Sciatic nerve (tissue), 2 donors: ENCODE results near the gene STN1. TPM values are rescaled to one million over a fixed set of nuclear protein-coding genes. Genes with fewer than 3 reads are reported as not detected.

ENCODE experiments used
- ATAC-seq: fragments of 200-7000 bp; cut with Tn5 transposase; one replicate; pipeline ENCODE4 v1.9.1; 2020; ENCODE audit warnings: mild to moderate bottlenecking, moderate library complexity
- DNase-seq: peaks from one replicate; pipeline ENCODE4 v3.0.0-alpha.2; 2020; ENCODE audit warnings: low spot score
- intact Hi-C: fragments of 100-400 bp; cut with DNase I; formaldehyde crosslinking; loops from one replicate; pipeline ENCODE4 v1.14.2; 2022
- total RNA-seq: library from RNA; stranded (reverse); fragmentation: NEBNext Ultra II Directional; extraction: Animal tissue kit (Norgen Biotek cat#: 25700); gene quantifications from one replicate; pipeline ENCODE4 v1.2.1, GENCODE V29; 2021
- donor health status: DM: no; HTN: no; CAD: no.
- donor health status: DM: no; HTN: no; CAD: no.

Gene STN1
- total RNA-seq, 1 donor from 2014 or later: 14.5 TPM

- DNase-seq (no peak), ATAC-seq (peak; percentile 27)
- intact Hi-C loops: no loop called here
These were observed 20.7 kb downstream of the STN1 start for GRCh38 chr10:103897241-103897774.

DNA sequence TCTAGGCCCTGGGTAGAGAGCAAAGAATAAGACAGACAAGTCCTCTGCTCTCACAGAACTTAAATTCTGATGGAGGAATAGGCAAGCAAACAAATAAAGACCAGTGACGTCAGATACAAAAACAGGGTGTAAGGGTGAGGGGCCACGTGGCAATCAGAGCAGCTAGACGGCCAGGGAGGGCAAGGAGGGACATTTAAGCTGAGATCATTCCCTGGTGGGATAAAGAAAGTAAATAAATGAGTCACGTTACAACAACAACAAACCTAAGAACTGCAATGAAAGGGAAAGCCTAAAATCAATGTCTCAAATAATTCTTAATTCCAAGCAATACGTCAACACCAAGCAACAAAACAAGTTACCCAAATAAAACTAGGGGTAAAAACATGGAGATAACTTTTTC is 21.8 kb downstream of the STN1 start:
- peak; percentile 65 for ATAC-seq
- no peak for DNase-seq
- intact Hi-C loops: no loop called here

DNA sequence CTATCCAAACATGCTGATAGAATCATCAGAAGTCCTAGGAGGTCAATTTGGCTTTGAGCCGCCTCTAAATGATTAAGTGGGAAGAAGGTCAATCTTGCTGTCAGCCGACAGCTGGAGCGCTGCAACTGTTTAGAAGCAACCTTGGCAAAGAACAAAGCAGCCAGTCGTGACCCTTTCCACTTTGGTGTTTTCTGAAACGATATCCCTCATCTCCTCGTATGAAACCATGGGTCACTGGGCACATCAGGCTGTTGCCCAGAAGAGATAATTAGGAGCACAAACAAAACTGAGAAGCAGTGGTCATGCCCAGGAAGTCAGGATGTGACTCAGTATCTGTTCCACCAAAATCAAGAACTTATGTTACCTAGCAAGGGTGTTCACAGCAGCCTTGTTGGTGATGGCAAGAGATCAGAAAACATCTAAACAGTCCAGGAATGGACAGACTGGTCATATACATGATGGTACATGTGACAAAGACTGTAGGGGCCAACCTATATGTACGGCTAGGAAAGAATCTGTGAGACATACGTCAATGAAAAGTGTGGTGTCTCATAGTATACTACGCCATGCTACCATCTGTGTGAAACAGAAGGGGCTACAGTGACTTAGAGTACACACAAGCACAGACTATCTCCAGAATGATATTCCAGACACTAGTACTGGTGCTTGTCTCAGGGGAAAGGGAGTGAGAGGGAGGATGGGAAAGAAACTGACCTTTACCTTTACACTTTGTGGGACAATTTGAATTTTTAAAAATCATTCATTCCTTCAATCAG is 22.4 kb downstream of the STN1 start:
- intact Hi-C loops: no loop called here
- peak; percentile 65 for ATAC-seq
- no peak for DNase-seq

GRCh38 chr10:103894441-103894864 is 23.5 kb downstream of the STN1 start:
- ATAC-seq (peak; percentile 56), DNase-seq (no peak)
- intact Hi-C loops: no loop called here

GRCh38 chr10:103893817-103894216 is 24.2 kb downstream of the STN1 start:
- intact Hi-C loops: no loop called here
- DNase-seq (no peak), ATAC-seq (no peak)

GRCh38 chr10:103892181-103892580 is 25.8 kb downstream of the STN1 start:
- ATAC-seq: no peak
- intact Hi-C loops: no loop called here

DNA sequence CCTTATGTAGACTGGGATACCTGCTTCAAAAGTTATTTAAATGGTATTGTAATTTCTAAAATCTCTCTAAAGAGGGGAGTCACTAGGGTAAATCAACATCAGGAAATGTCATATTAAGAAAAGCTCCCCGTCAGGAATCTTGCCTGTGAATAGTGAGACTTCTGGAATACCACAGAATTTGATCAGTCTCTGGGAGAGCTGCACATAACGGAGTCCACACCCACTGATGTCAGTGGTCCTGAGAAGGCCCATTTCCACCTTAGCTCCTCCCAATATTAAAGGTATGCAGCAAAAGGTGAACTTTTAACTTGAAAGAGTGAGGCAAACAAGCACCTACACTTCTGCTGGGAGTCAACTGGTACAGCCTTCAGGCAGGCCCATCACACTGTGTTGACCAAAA is 27.3 kb downstream of the STN1 start:
- ATAC-seq: no peak

More at GRCh38 chr10:103892181-103892580, 25.8 kb downstream of the STN1 start:
- no peak for DNase-seq

GRCh38 chr10:103890194-103890658 is 27.8 kb downstream of the STN1 start:
- ATAC-seq (no peak), DNase-seq (no peak)
- intact Hi-C loops: no loop called here

More for the DNA sequence above, 27.3 kb downstream of the STN1 start:
- intact Hi-C loops: no loop called here
- no peak for DNase-seq

GRCh38 chr10:103889121-103889720 is 28.8 kb downstream of the STN1 start:
- DNase-seq (no peak), ATAC-seq (peak; percentile 3)
- intact Hi-C loops: loop anchor here (10.0 kb wide), 1 partner anchor 236 kb away; the partner anchor contains the start of gene SFR1

DNA sequence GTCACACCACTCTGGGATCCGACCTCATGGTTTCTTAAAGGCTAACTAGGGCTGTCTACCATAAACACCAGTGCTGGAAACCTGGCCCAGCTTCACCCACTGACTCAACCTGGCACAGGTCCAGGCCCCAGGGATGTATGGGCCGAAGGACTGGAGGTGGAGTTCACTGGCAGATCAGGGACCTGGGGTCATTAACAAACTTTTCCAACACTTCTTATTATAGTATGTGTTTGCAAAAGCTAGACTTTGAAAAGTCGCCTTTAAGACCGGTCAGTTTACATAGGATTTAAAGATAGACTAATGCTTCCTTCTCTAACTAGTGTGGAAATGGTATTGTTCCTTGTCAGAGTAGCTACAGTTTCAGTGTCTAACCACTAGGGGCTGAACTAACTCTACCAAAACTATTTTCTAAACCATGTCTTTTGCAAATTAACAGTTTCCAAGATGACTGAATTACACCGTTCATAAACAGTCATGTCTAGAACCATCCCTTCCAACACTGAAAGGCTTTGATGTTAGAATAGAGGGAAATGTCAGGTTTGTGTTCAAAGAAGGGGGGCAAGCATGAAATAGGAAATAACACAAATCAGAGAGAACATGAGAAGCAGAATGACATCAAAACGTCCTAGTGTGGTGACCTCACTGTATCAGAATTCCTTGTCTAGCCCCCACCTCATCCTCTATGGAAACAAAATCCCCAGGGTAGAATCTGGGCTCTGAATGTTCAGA is 29.7 kb downstream of the STN1 start:
- DNase-seq (peak; percentile 72), ATAC-seq (peak; percentile 69)
- intact Hi-C loops: loop anchor here (10.0 kb wide), 1 partner anchor 237 kb away; the partner anchor contains the start of gene SFR1

DNA sequence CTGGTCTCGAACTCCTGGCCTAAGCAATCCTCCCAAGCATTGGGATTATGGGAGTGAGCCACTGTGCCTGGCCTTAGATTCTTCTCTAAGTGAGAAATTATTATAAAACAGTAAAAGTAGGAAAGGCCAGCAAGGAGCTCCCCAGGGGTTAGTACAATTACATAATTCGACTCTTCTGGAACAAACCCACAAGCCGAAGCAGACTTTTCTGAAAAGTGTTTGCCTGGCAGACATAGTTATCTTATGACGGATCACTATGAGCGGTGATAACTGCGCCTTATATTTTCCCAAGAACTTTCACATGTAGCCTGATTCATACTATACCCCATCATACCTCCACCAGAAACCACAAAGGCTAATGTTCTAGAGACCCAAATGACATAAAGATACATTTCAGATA is 32.4 kb downstream of the STN1 start:
- DNase-seq: no peak
- ATAC-seq: peak; percentile 64
- intact Hi-C loops: loop anchor here (10.0 kb wide), 1 partner anchor 239 kb away; the partner anchor contains the start of gene SFR1

GRCh38 chr10:103884681-103885139 is 33.3 kb downstream of the STN1 start:
- intact Hi-C loops: loop anchor here (10.0 kb wide), 1 partner anchor 240 kb away; the partner anchor contains the start of gene SFR1
- peak; percentile 73 for ATAC-seq
- DNase-seq: no peak

GRCh38 chr10:103882285-103883007 is 35.5 kb downstream of the STN1 start:
- intact Hi-C loops: loop anchor here (10.0 kb wide), 1 partner anchor 242 kb away; the partner anchor contains the start of gene SFR1
- DNase-seq (no peak), ATAC-seq (no peak)

- intact Hi-C loops: loop anchor here (10.0 kb wide), 1 partner anchor 243 kb away; the partner anchor contains the start of gene SFR1
- no peak for ATAC-seq
- DNase-seq: no peak
These were observed 36.3 kb downstream of the STN1 start for GRCh38 chr10:103881416-103882284.

GRCh38 chr10:103879831-103880230 is 38.2 kb downstream of the STN1 start:
- ATAC-seq (no peak), DNase-seq (no peak)
- intact Hi-C loops: loop anchor here (10.0 kb wide), 1 partner anchor 245 kb away; the partner anchor contains the start of gene SFR1

GRCh38 chr10:103879409-103879808 is 38.6 kb downstream of the STN1 start:
- ATAC-seq (no peak), DNase-seq (no peak)
- intact Hi-C loops: no loop called here

DNA sequence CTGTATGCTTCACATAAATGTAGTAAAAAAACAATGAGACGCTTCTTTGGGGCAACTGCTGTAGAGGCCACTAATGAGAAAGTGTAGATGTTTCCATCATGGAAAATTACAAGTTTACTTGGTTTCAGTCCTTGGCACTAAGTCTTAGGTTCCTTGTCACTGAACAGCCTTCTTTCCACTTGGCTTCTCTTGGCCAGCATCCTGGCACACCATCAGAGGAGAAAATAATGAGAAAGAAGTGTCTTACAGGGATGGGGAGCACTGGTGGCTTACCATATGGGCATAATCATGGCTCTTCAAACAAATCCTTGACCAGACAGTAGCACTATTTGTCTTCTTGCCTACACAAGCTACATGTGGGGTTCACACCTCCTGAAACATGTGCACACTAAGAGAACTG is 40.1 kb downstream of the STN1 start:
- no peak for ATAC-seq
- intact Hi-C loops: no loop called here
- DNase-seq: no peak
